ENCODE results near the gene AFAP1.

Gene AFAP1

GRCh38 chr4:7964459-7964858, 24.8 kb upstream of the AFAP1 start:
- H3K4me3 ChIP-seq (ENCODE audit: low read depth, low read length): no peak overlapping the region
- no peak for DNase-seq (ENCODE audit: low read depth)
- TF ChIP-seq CTCF (IDR thresholded peaks at IDR 0.05; ENCODE audit: control insufficient read depth, extremely low read depth, insufficient read depth): no peak

- DNase-seq (ENCODE audit: low read depth): no peak
- H3K4me3 ChIP-seq (ENCODE audit: low read depth, low read length): no peak overlapping the region
- TF ChIP-seq CTCF (IDR thresholded peaks at IDR 0.05; ENCODE audit: control insufficient read depth, extremely low read depth, insufficient read depth): no peak
Measured at GRCh38 chr4:7963691-7964090, 24.0 kb upstream of the AFAP1 start.

- no peak for DNase-seq (ENCODE audit: low read depth)
- H3K4me3 ChIP-seq (ENCODE audit: low read depth, low read length): no peak overlapping the region
- TF ChIP-seq CTCF (IDR thresholded peaks at IDR 0.05; ENCODE audit: control insufficient read depth, extremely low read depth, insufficient read depth): no peak
Measured at GRCh38 chr4:7962609-7963508, 23.2 kb upstream of the AFAP1 start.

GRCh38 chr4:7960790-7961655, 21.4 kb upstream of the AFAP1 start:
- TF ChIP-seq CTCF (IDR thresholded peaks at IDR 0.05; ENCODE audit: control insufficient read depth, extremely low read depth, insufficient read depth): no peak
- no peak overlapping the region for H3K4me3 ChIP-seq (ENCODE audit: low read depth, low read length)
- no peak for DNase-seq (ENCODE audit: low read depth)

- no peak for TF ChIP-seq CTCF (IDR thresholded peaks at IDR 0.05; ENCODE audit: control insufficient read depth, extremely low read depth, insufficient read depth)
- DNase-seq (ENCODE audit: low read depth): no peak
- H3K4me3 ChIP-seq (ENCODE audit: low read depth, low read length): no peak overlapping the region
Measured at GRCh38 chr4:7960017-7960789, 20.5 kb upstream of the AFAP1 start.

- H3K4me3 ChIP-seq (ENCODE audit: low read depth, low read length): no peak overlapping the region
- DNase-seq (ENCODE audit: low read depth): no peak
- no peak for TF ChIP-seq CTCF (IDR thresholded peaks at IDR 0.05; ENCODE audit: control insufficient read depth, extremely low read depth, insufficient read depth)
Measured at GRCh38 chr4:7959078-7959477, 19.4 kb upstream of the AFAP1 start.

Measured in LNCaP clone FGC (cell line).